Gastroesophageal sphincter (tissue), 3 donors: ENCODE measurements around the gene TOM1L2.

Experiments
- CTCF ChIP-seq, 4 experiments: fragments of 200-600 bp in 2 of 4; fragments of 450-650 bp in 2 of 4; sonication (generic) in 1 of 4; IDR thresholded peaks; one replicate each; pipeline ENCODE4 v1.5.1; 2017 to 2019; ENCODE audit warnings: antibody characterized with exemption in 4 of 4, mild to moderate bottlenecking in 2 of 4, moderate library complexity in 2 of 4
- EP300 ChIP-seq: sonication (generic); formaldehyde crosslinking; IDR thresholded peaks from one replicate; pipeline ENCODE4 v1.6.1; 2017; ENCODE audit warnings: antibody characterized with exemption, mild to moderate bottlenecking
- POLR2A ChIP-seq, 2 donors: fragments of 450-650 bp; IDR thresholded peaks; one replicate each; pipeline ENCODE4 v1.6.1; 2017; ENCODE audit warnings: antibody characterized with exemption in 2 of 2, mild to moderate bottlenecking in 2 of 2, moderate library complexity in 1 of 2
- POLR2AphosphoS5 ChIP-seq: sonication (generic); formaldehyde crosslinking; IDR thresholded peaks from one replicate; pipeline ENCODE4 v1.6.1; 2017; ENCODE audit warnings: antibody characterized with exemption

GRCh38 chr17:17797119-17797809 lies 174.9 kb downstream of the TOM1L2 start:
- TF ChIP-seq CTCF (IDR thresholded peaks at IDR 0.05), result no peak
- no peak for TF ChIP-seq POLR2A (IDR thresholded peaks at IDR 0.05)
- no peak for TF ChIP-seq EP300
- no peak for TF ChIP-seq POLR2AphosphoS5
